ENCODE data around the gene TVP23C.

The TVP23C gene

GRCh38 chr17:15479703-15480102, 83.6 kb downstream of the TVP23C start:
- no peak for DNase-seq (ENCODE audit: low read depth)
- H3K4me3 ChIP-seq (ENCODE audit: low read depth, low read length): no peak overlapping the region
- TF ChIP-seq CTCF (IDR thresholded peaks at IDR 0.05; ENCODE audit: low read depth, low read length, missing control alignments): no peak

GRCh38 chr17:15478845-15479244, 84.4 kb downstream of the TVP23C start:
- no peak for DNase-seq (ENCODE audit: low read depth)
- H3K4me3 ChIP-seq (ENCODE audit: low read depth, low read length): no peak overlapping the region
- no peak for TF ChIP-seq CTCF (IDR thresholded peaks at IDR 0.05; ENCODE audit: low read depth, low read length, missing control alignments)

GRCh38 chr17:15475631-15476354, 87.5 kb downstream of the TVP23C start:
- no peak overlapping the region for H3K4me3 ChIP-seq (ENCODE audit: low read depth, low read length)
- TF ChIP-seq CTCF (IDR thresholded peaks at IDR 0.05; ENCODE audit: low read depth, low read length, missing control alignments): no peak
- DNase-seq (ENCODE audit: low read depth): no peak

- no peak for TF ChIP-seq CTCF (IDR thresholded peaks at IDR 0.05; ENCODE audit: low read depth, low read length, missing control alignments)
- no peak overlapping the region for H3K4me3 ChIP-seq (ENCODE audit: low read depth, low read length)
- no peak for DNase-seq (ENCODE audit: low read depth)
Measured at GRCh38 chr17:15472891-15473290, 90.4 kb downstream of the TVP23C start.

- TF ChIP-seq CTCF (IDR thresholded peaks at IDR 0.05; ENCODE audit: low read depth, low read length, missing control alignments): no peak
- DNase-seq (ENCODE audit: low read depth): no peak
- no peak overlapping the region for H3K4me3 ChIP-seq (ENCODE audit: low read depth, low read length)
Measured at GRCh38 chr17:15470536-15470935, 92.7 kb downstream of the TVP23C start.

- H3K4me3 ChIP-seq (ENCODE audit: low read depth, low read length): no peak overlapping the region
- no peak for DNase-seq (ENCODE audit: low read depth)
- TF ChIP-seq CTCF (IDR thresholded peaks at IDR 0.05; ENCODE audit: low read depth, low read length, missing control alignments): no peak
Measured at GRCh38 chr17:15469260-15469659, 94.0 kb downstream of the TVP23C start.

- DNase-seq (ENCODE audit: low read depth): no peak
- no peak for TF ChIP-seq CTCF (IDR thresholded peaks at IDR 0.05; ENCODE audit: low read depth, low read length, missing control alignments)
- H3K4me3 ChIP-seq (ENCODE audit: low read depth, low read length): no peak overlapping the region
Measured at GRCh38 chr17:15468126-15468525, 95.2 kb downstream of the TVP23C start.

Data from GM12864 (cell line).